ENCODE measurements around the gene SYT11. TPM values are rescaled to one million over a fixed set of nuclear protein-coding genes. Genes with fewer than 3 reads are reported as not detected.
"Not testable (repeated sequence)": the region's sequence is repeated elsewhere in the genome, so short reads cannot be mapped to it uniquely, and the experiment has no call there.

The SYT11 gene
- total RNA-seq, 2 donors from 2014 or later = 36.7 to 61.9 TPM

- Mint-ChIP-seq H3K9me3 (no peaks in the 10 kb centered on the region), H3K27ac (no peak overlapping the region), H3K4me3 (no peak overlapping the region), H3K27me3 (no peaks in the 10 kb centered on the region), H3K4me1 (peaks cover 5% of the 10 kb centered on the region), H3K36me3 (ENCODE audit: low read depth) (peaks cover 100% of the 10 kb centered on the region)
- ATAC-seq (replicated peaks) = no peak
Observed at GRCh38 chr1:155900161-155900560, 40.8 kb downstream of the SYT11 start.

DNA sequence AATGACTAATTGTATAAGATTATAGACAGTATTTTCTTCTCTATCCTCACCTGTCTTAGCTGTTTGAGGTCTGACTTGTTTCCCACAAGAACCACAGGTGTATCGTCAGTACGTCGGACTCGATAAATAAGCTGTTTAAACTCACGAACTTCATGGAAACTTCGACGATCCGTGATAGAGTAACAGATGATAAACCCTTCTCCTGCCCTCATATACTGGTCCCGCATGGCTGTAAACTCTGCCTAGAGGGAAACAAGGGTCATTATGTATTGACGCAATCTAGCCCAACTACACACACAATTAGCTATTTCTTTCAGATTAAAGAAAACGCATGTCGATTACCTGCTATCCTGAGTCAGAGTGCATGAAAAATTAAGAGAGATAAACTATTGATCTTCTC, 44.9 kb downstream of the SYT11 start:
- no peak overlapping the region for H3K27ac Mint-ChIP-seq
- no peak overlapping the region for H3K4me3 Mint-ChIP-seq
- no peak for ATAC-seq (replicated peaks)
- H3K9me3 Mint-ChIP-seq = no peaks in the 10 kb centered on the region
- peaks cover 5% of the 10 kb centered on the region for H3K4me1 Mint-ChIP-seq
- no peaks in the 10 kb centered on the region for H3K27me3 Mint-ChIP-seq
- H3K36me3 Mint-ChIP-seq (ENCODE audit: low read depth) = peaks cover 62% of the 10 kb centered on the region

GRCh38 chr1:155909894-155910293, 50.5 kb downstream of the SYT11 start:
- peaks cover 6% of the 10 kb centered on the region for H3K36me3 Mint-ChIP-seq (ENCODE audit: low read depth)
- H3K27ac Mint-ChIP-seq = peak overlapping the region; percentile 97
- no peak for ATAC-seq (replicated peaks)

DNA sequence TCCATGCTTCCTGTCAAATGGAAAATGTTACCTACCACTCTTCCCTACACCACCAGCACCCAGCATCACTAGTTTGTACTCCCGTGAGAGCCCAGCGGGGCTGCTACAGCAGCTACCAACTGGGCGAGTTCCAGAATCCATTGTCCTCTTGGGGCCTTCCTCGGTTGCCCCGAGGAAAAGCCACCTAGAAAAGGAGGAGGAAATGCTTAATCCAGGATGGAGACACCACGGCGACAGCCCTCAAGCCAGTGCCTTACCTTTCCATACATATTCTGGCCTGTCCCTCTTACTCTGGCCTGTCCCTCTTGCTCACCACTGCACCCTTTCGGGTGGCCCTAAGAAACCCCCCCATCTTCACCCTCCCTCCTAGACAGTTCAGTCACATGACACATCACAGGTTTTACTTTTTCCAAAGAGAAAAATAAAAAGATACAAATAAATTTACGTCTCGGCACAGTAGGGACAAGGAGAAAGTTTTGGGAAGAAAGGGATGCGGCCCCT, 51.3 kb downstream of the SYT11 start:
- Mint-ChIP-seq H3K27ac (peak overlapping the region; percentile 97), H3K36me3 (ENCODE audit: low read depth) (no peaks in the 10 kb centered on the region), H3K9me3 (no peaks in the 10 kb centered on the region), H3K4me1 (peaks cover 20% of the 10 kb centered on the region), H3K4me3 (peak overlapping the region; percentile 98), H3K27me3 (no peaks in the 10 kb centered on the region)
- peak; percentile 20 for ATAC-seq (replicated peaks)

More at GRCh38 chr1:155909894-155910293, 50.5 kb downstream of the SYT11 start:
- Mint-ChIP-seq H3K27me3 (no peaks in the 10 kb centered on the region), H3K9me3 (no peaks in the 10 kb centered on the region), H3K4me3 (peak overlapping the region; percentile 98), H3K4me1 (peaks cover 20% of the 10 kb centered on the region)

GRCh38 chr1:155911156-155912055, 52.0 kb downstream of the SYT11 start, which contains the start of gene RIT1:
Gene RIT1 (minus strand): TSS chr1:155911349. CDS start chr1:155910761, 588 bp downstream.
- H3K9me3 Mint-ChIP-seq = no peaks in the 10 kb centered on the region
- no peaks in the 10 kb centered on the region for H3K27me3 Mint-ChIP-seq
- peak; percentile 86 for ATAC-seq (replicated peaks)
- H3K27ac Mint-ChIP-seq = peak within 1 kb of the TSS; percentile 97
- H3K36me3 Mint-ChIP-seq (ENCODE audit: low read depth) = no peaks in the 10 kb centered on the region
- peaks cover 20% of the 10 kb centered on the region for H3K4me1 Mint-ChIP-seq
- peak within 1 kb of the TSS; percentile 98 for H3K4me3 Mint-ChIP-seq

- ATAC-seq (replicated peaks) = no peak
- peak overlapping the region; percentile 98 for H3K4me3 Mint-ChIP-seq
- no peaks in the 10 kb centered on the region for H3K36me3 Mint-ChIP-seq (ENCODE audit: low read depth)
- peaks cover 20% of the 10 kb centered on the region for H3K4me1 Mint-ChIP-seq
- no peaks in the 10 kb centered on the region for H3K9me3 Mint-ChIP-seq
- H3K27ac Mint-ChIP-seq = peak overlapping the region; percentile 97
- no peaks in the 10 kb centered on the region for H3K27me3 Mint-ChIP-seq
Observed at GRCh38 chr1:155912056-155912536, 52.7 kb downstream of the SYT11 start.

- H3K4me3 Mint-ChIP-seq = no peak overlapping the region
- no peaks in the 10 kb centered on the region for H3K9me3 Mint-ChIP-seq
- peak overlapping the region; percentile 46 for H3K27ac Mint-ChIP-seq
- ATAC-seq (replicated peaks) = no peak
- H3K27me3 Mint-ChIP-seq = no peaks in the 10 kb centered on the region
- no peaks in the 10 kb centered on the region for H3K36me3 Mint-ChIP-seq (ENCODE audit: low read depth)
- peaks cover 20% of the 10 kb centered on the region for H3K4me1 Mint-ChIP-seq
Observed at GRCh38 chr1:155913969-155914757, 54.8 kb downstream of the SYT11 start.

- H3K4me1 Mint-ChIP-seq = no peaks in the 10 kb centered on the region
- no peaks in the 10 kb centered on the region for H3K36me3 Mint-ChIP-seq (ENCODE audit: low read depth)
- ATAC-seq (replicated peaks) = no peak
- H3K27me3 Mint-ChIP-seq = no peaks in the 10 kb centered on the region
- H3K9me3 Mint-ChIP-seq = no peaks in the 10 kb centered on the region
- no peak overlapping the region for H3K4me3 Mint-ChIP-seq
- no peak overlapping the region for H3K27ac Mint-ChIP-seq
Observed at GRCh38 chr1:155918660-155919059, 59.3 kb downstream of the SYT11 start.

DNA sequence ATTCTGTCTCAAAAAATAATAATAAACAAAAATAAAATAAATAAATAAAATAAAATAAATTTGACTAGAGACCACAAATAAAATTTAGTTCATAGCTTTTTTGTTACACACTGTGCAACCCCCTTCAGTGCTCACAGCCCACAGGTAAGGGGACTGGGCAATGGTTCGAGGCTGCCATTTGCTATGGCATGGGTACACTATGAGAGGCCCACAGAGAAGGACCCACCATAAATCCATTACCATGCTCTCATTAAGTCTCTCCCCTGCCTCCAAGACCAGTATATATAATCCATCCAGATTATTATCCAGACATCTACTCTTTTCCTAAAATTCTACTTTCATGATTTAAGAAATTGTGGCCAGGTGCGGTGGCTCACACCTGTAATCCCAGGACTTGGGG, 60.4 kb downstream of the SYT11 start:
- no peak overlapping the region for H3K4me3 Mint-ChIP-seq
- H3K27me3 Mint-ChIP-seq = no peaks in the 10 kb centered on the region
- no peaks in the 10 kb centered on the region for H3K36me3 Mint-ChIP-seq (ENCODE audit: low read depth)
- H3K9me3 Mint-ChIP-seq = no peaks in the 10 kb centered on the region
- ATAC-seq (replicated peaks) = no peak
- no peak overlapping the region for H3K27ac Mint-ChIP-seq
- H3K4me1 Mint-ChIP-seq = no peaks in the 10 kb centered on the region

- no peak overlapping the region for H3K27ac Mint-ChIP-seq
- H3K4me1 Mint-ChIP-seq = no peaks in the 10 kb centered on the region
- no peak overlapping the region for H3K4me3 Mint-ChIP-seq
- no peaks in the 10 kb centered on the region for H3K9me3 Mint-ChIP-seq
- H3K36me3 Mint-ChIP-seq (ENCODE audit: low read depth) = no peaks in the 10 kb centered on the region
- H3K27me3 Mint-ChIP-seq = no peaks in the 10 kb centered on the region
- no peak for ATAC-seq (replicated peaks)
Observed at GRCh38 chr1:155920717-155921116, 61.4 kb downstream of the SYT11 start.

GRCh38 chr1:155925506-155925905, 66.1 kb downstream of the SYT11 start:
- peak overlapping the region; percentile 29 for H3K27ac Mint-ChIP-seq
- ATAC-seq (replicated peaks) = no peak
- H3K27me3 Mint-ChIP-seq = no peaks in the 10 kb centered on the region
- H3K9me3 Mint-ChIP-seq = no peaks in the 10 kb centered on the region
- H3K4me1 Mint-ChIP-seq = peaks cover 8% of the 10 kb centered on the region
- H3K36me3 Mint-ChIP-seq (ENCODE audit: low read depth) = no peaks in the 10 kb centered on the region
- H3K4me3 Mint-ChIP-seq = no peak overlapping the region

GRCh38 chr1:155929057-155929456, 69.7 kb downstream of the SYT11 start:
- ATAC-seq (replicated peaks) = no peak
- no peaks in the 10 kb centered on the region for H3K27me3 Mint-ChIP-seq
- H3K4me3 Mint-ChIP-seq = peak overlapping the region; percentile 34
- peak overlapping the region; percentile 68 for H3K27ac Mint-ChIP-seq
- H3K9me3 Mint-ChIP-seq = no peaks in the 10 kb centered on the region
- H3K36me3 Mint-ChIP-seq (ENCODE audit: low read depth) = no peaks in the 10 kb centered on the region
- peaks cover 8% of the 10 kb centered on the region for H3K4me1 Mint-ChIP-seq

DNA sequence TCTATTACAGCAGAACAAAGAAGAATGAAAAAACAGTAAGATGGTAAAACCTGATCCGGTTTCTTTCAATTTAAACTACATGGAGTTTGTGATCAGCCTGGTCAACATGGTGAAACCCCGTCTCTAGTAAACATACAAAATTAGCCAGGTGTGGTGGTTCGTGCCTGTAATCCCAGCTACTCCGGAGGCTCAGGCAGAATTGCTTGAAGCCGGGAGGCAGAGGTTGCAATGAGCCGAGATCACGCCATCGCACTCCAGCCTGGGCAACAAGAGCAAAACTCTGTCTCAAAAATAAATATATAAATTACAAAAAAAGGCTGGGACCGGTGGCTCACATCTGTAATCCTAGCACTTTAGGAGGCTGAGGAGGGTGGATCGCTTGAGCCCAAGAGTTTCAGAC, 71.4 kb downstream of the SYT11 start:
- H3K9me3 Mint-ChIP-seq; ATAC-seq (replicated peaks); H3K36me3 Mint-ChIP-seq (ENCODE audit: low read depth); H3K27me3 Mint-ChIP-seq; H3K4me1 Mint-ChIP-seq; H3K4me3 Mint-ChIP-seq: not testable (repeated sequence)
- peak overlapping the region; percentile 48 for H3K27ac Mint-ChIP-seq

- ATAC-seq (replicated peaks) = no peak
- H3K4me3 Mint-ChIP-seq = no peak overlapping the region
- H3K27me3 Mint-ChIP-seq = no peaks in the 10 kb centered on the region
- H3K9me3 Mint-ChIP-seq = no peaks in the 10 kb centered on the region
- H3K4me1 Mint-ChIP-seq = peaks cover 8% of the 10 kb centered on the region
- H3K36me3 Mint-ChIP-seq (ENCODE audit: low read depth) = no peaks in the 10 kb centered on the region
- H3K27ac Mint-ChIP-seq = no peak overlapping the region
Observed at GRCh38 chr1:155931332-155932038, 72.1 kb downstream of the SYT11 start.
